Upper lobe of right lung (tissue), 1 donor: ENCODE measurements around the gene EYA2. TPM values are rescaled to one million over a fixed set of nuclear protein-coding genes. Genes with fewer than 3 reads are reported as not detected.
A peak's percentile ranks its signal among the peaks of the same experiment; 100 is the strongest.

Experiments
- ATAC-seq: fragments of 200-7000 bp; cut with Tn5 transposase; one replicate; pipeline ENCODE4 v1.9.1; 2020; ENCODE audit warnings: mild to moderate bottlenecking, moderate library complexity
- DNase-seq: peaks from one replicate; pipeline ENCODE4 v3.0.0-alpha.2; 2020
- H3K27ac ChIP-seq: fragments of 200-600 bp; one replicate; pipeline ENCODE4 v1.8.0; 2022
- H3K27me3 ChIP-seq: fragments of 200-600 bp; one replicate; pipeline ENCODE4 v1.8.0; 2022; ENCODE audit warnings: mild to moderate bottlenecking
- H3K36me3 ChIP-seq: fragments of 200-600 bp; one replicate; pipeline ENCODE4 v1.8.0; 2022
- H3K4me1 ChIP-seq: fragments of 200-600 bp; one replicate; pipeline ENCODE4 v1.8.0; 2022
- H3K4me3 ChIP-seq: fragments of 200-600 bp; one replicate; pipeline ENCODE4 v1.8.0; 2022; ENCODE audit warnings: mild to moderate bottlenecking
- H3K9me3 ChIP-seq: fragments of 200-600 bp; one replicate; pipeline ENCODE4 v1.8.0; 2022
- intact Hi-C: fragments of 100-400 bp; cut with DNase I; formaldehyde crosslinking; loops from one replicate; pipeline ENCODE4 v1.11.0; 2022
- total RNA-seq: library from RNA; stranded (reverse); fragmentation: NEBNext Ultra II Directional; extraction: Animal tissue kit (Norgen Biotek cat#: 25700); gene quantifications from one replicate; pipeline ENCODE4 v1.2.1, GENCODE V29; 2021
- TF ChIP-seq, protein P1 (sequence below): fragments of 200-600 bp; IDR thresholded peaks from one replicate; pipeline ENCODE4 v1.8.0; 2022; ENCODE audit warnings: antibody characterized with exemption
- donor health status: DM: no; HTN: yes; CAD: no; lungs with severe emphysema.

The EYA2 gene
- total RNA-seq, 1 donor from 2014 or later, result 1.8 TPM

DNA sequence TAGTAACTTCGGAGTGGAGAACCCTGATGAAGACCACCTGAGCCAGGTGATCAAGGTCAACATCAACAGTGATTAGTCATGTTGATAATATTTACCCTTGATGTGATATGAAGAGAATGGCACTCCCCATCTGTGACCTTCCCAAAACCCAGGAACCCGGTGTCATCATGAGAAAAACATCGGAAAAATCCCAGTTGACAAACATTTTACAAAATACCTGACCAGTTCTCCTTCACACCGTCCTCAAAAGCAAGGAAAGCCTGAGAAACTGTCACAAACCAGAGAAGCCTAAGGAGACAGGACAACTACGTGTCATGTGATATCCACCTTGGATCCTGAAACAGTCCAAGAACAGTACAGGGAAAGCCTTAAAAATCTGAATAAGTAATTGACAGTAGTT is 264.5 kb downstream of the EYA2 start:
- DNase-seq (no peak), ATAC-seq (no peak)
- Histone ChIP-seq H3K4me3 (no peak overlapping the region), H3K27me3 (no peaks in the 10 kb centered on the region), H3K4me1 (no peaks in the 10 kb centered on the region), H3K36me3 (no peaks in the 10 kb centered on the region), H3K27ac (no peak overlapping the region), H3K9me3 (no peaks in the 10 kb centered on the region)
- TF ChIP-seq, protein P1, sequence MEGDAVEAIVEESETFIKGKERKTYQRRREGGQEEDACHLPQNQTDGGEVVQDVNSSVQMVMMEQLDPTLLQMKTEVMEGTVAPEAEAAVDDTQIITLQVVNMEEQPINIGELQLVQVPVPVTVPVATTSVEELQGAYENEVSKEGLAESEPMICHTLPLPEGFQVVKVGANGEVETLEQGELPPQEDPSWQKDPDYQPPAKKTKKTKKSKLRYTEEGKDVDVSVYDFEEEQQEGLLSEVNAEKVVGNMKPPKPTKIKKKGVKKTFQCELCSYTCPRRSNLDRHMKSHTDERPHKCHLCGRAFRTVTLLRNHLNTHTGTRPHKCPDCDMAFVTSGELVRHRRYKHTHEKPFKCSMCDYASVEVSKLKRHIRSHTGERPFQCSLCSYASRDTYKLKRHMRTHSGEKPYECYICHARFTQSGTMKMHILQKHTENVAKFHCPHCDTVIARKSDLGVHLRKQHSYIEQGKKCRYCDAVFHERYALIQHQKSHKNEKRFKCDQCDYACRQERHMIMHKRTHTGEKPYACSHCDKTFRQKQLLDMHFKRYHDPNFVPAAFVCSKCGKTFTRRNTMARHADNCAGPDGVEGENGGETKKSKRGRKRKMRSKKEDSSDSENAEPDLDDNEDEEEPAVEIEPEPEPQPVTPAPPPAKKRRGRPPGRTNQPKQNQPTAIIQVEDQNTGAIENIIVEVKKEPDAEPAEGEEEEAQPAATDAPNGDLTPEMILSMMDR, result no peak
- intact Hi-C loops, result no loop called here

DNA sequence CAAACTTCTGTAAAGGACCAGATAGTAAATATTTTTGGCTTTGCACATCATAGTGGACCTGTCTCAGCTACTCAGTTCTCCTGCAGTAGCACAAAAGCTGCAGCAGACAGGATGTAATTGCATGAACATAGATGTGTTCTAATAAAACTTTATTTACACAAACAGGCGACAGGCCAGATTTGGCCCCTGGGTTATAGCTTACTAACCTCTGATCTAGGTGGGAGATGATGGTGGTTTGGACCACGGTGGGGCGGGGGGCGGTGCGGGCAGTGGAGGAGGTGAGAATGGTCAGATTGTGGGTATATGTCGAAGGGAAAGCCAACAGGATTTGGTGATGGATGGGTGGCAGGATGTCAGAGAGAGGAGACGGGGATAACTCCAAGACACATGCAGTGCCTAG is 265.6 kb downstream of the EYA2 start:
- H3K27ac ChIP-seq, result no peak overlapping the region
- H3K36me3 ChIP-seq, result no peaks in the 10 kb centered on the region
- TF ChIP-seq, protein P1, result no peak
- no peak overlapping the region for H3K4me3 ChIP-seq
- no peaks in the 10 kb centered on the region for H3K27me3 ChIP-seq
- no peak for DNase-seq
- ATAC-seq, result no peak
- no peaks in the 10 kb centered on the region for H3K4me1 ChIP-seq
- intact Hi-C loops, result no loop called here
- H3K9me3 ChIP-seq, result no peaks in the 10 kb centered on the region

DNA sequence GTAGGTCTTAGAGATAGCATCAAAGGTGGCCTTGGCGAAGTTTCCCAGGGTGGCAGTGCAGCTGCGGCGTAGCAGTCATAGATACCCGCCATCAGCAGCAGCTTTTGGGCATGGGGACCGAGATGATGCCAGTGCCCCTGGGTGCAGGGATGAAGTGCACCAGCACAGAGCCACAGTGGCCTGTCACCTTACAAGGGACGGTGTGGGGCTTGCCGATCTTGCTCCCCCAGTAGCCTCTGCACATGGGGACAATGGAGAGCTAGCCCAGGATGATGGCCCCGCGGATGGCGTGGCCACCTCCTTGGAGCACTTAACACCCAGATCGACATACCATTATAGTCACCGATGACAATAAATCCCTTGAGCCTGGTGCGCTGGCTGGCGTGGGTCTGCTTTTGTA is 266.3 kb downstream of the EYA2 start:
- intact Hi-C loops, result no loop called here
- no peak for ATAC-seq

DNA sequence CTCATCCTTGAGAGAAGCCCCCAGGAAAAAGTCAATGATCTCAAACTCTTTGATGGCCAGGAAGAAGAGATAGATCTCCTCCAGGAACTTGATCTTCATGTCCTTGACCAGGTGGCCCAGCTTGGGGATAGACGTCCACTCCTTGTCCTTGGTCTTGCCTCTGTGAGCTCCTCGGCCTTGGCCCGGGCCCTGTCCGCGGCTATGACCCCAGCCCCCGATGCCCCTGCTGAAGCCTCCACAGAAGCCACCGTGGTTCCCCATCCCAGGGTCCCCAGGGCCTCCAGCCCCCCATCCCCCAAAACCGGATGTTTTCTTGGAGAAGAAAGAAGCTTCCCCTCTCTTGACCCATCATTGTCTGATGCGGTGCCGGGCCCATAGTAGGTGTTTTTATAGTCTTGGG is 266.8 kb downstream of the EYA2 start:
- H3K4me1 ChIP-seq, result no peaks in the 10 kb centered on the region
- no peaks in the 10 kb centered on the region for H3K36me3 ChIP-seq
- no peak overlapping the region for H3K4me3 ChIP-seq
- H3K27ac ChIP-seq, result no peak overlapping the region
- intact Hi-C loops, result no loop called here
- DNase-seq (peak; percentile 55), ATAC-seq (no peak)
- no peaks in the 10 kb centered on the region for H3K9me3 ChIP-seq
- TF ChIP-seq, protein P1, result no peak
- H3K27me3 ChIP-seq, result no peaks in the 10 kb centered on the region

More for the DNA sequence above, 266.3 kb downstream of the EYA2 start:
- Histone ChIP-seq H3K27ac (no peak overlapping the region), H3K27me3 (no peaks in the 10 kb centered on the region), H3K4me1 (no peaks in the 10 kb centered on the region), H3K4me3 (no peak overlapping the region), H3K9me3 (no peaks in the 10 kb centered on the region), H3K36me3 (no peaks in the 10 kb centered on the region)
- DNase-seq, result peak; percentile 51
- TF ChIP-seq, protein P1, result no peak

DNA sequence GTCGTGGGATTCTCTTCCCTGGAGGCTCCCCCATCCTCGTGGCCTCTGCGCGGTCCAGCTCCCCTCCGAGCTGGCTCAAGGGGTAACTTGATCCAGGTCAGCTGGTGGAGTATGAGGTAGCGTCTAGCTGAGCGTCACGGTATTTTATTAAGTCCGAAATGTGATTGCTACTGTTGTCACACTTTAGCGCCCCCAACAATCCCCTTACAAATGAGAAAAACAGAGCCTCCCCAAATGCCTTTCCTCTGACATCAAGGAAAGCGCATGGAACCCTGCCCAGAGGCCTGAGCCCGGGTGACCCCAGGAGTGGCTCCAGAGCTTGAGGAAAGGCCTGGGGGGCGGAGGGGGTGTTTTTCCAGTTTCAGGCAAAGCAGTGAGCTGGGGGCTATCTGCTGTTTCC is 269.5 kb downstream of the EYA2 start:
- intact Hi-C loops, result no loop called here
- H3K9me3 ChIP-seq, result no peaks in the 10 kb centered on the region
- H3K4me3 ChIP-seq, result no peak overlapping the region
- H3K27ac ChIP-seq, result no peak overlapping the region
- DNase-seq (peak; percentile 5), ATAC-seq (no peak)
- TF ChIP-seq, protein P1, result no peak
- no peaks in the 10 kb centered on the region for H3K36me3 ChIP-seq
- H3K4me1 ChIP-seq, result no peaks in the 10 kb centered on the region
- no peaks in the 10 kb centered on the region for H3K27me3 ChIP-seq

DNA sequence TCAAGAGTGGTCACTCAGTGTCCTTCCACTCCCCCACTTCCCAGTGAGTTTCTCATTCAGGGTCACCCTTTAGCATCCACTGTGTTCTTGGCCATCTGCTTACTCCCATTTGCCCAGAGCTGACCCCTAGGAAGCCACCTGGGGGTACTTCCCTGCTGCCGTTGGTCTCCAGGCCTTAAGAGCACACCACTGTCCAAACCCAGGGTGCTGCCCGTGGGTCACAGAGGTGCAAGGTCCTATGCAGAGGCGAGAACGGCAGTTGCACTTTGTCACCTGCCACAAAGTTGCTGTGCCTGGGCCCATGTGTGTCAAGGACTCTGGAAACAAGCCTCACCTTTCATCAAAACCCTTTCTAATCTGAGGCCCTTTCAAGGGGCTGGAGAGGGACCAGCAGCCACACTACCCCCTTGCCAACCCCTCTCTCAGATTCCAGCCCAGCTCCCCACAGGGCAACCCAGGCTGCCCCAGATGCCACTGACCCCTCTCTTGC is 270.8 kb downstream of the EYA2 start:
- intact Hi-C loops, result no loop called here
- TF ChIP-seq, protein P1, result no peak
- Histone ChIP-seq H3K27ac (no peak overlapping the region), H3K9me3 (no peaks in the 10 kb centered on the region), H3K4me1 (no peaks in the 10 kb centered on the region), H3K27me3 (no peaks in the 10 kb centered on the region), H3K36me3 (no peaks in the 10 kb centered on the region), H3K4me3 (no peak overlapping the region)
- DNase-seq (peak; percentile 29), ATAC-seq (no peak)
